Measurements from ENCODE around the gene MVD. TPM values are rescaled to one million over a fixed set of nuclear protein-coding genes. Genes with fewer than 3 reads are reported as not detected.

MVD gene
- total RNA-seq, 6 experiments from 2014 or later, result 10.2 to 57.1 (median 15.2) TPM

- WGBS (ENCODE audit: insufficient coverage, low coverage, low lambda C conversion rate, missing lambda C conversion rate), result 61% methylated on average over 4 of the region's 17 CpGs
- no peak for ATAC-seq
- no peaks in the 10 kb centered on the region for H3K9me3 ChIP-seq
Observed at GRCh38 chr16:88624977-88625576, 37.8 kb downstream of the MVD start.

GRCh38 chr16:88624481-88624880 is 38.4 kb downstream of the MVD start:
- peaks cover 0 to 44% (median 10%) of the 10 kb centered on the region in 4 donors for H3K36me3 ChIP-seq
- WGBS (ENCODE audit: insufficient coverage, low coverage, low lambda C conversion rate, missing lambda C conversion rate), result 100% methylated on average over 1 of the region's 18 CpGs
- no peak overlapping the region for H3K27ac ChIP-seq
- no peak for DNase-seq
- no peak overlapping the region for H3K4me3 ChIP-seq
- peaks cover 0 to 4% (median under 1%) of the 10 kb centered on the region in 4 donors for H3K4me1 ChIP-seq
- intact Hi-C loops (cut with DNase I), result no loop called here
- no peaks in the 10 kb centered on the region for H3K27me3 ChIP-seq
- H3K9me3 ChIP-seq, result no peaks in the 10 kb centered on the region
- TF ChIP-seq CTCF (IDR thresholded peaks at IDR 0.05) (no peak), POLR2A (IDR thresholded peaks at IDR 0.05) (no peak)
- no peak for ATAC-seq

More at GRCh38 chr16:88624977-88625576, 37.8 kb downstream of the MVD start:
- peaks cover 0 to 49% (median 12%) of the 10 kb centered on the region in 4 donors for H3K36me3 ChIP-seq
- intact Hi-C loops (cut with DNase I), result no loop called here
- peaks cover 0 to 4% (median 0%) of the 10 kb centered on the region in 4 donors for H3K4me1 ChIP-seq
- TF ChIP-seq POLR2A (IDR thresholded peaks at IDR 0.05), result no peak
- no peak for TF ChIP-seq CTCF (IDR thresholded peaks at IDR 0.05)
- H3K27ac ChIP-seq, result no peak overlapping the region
- no peak for DNase-seq
- no peaks in the 10 kb centered on the region for H3K27me3 ChIP-seq
- no peak overlapping the region for H3K4me3 ChIP-seq

- Histone ChIP-seq H3K4me1 (peaks cover 0 to 7% (median 5%) of the 10 kb centered on the region in 4 donors), H3K36me3 (peaks cover 0 to 40% (median 10%) of the 10 kb centered on the region in 4 donors), H3K9me3 (no peaks in the 10 kb centered on the region), H3K27me3 (no peaks in the 10 kb centered on the region), H3K4me3 (no peak overlapping the region), H3K27ac (no peak overlapping the region)
- no peak for ATAC-seq
- intact Hi-C loops (cut with DNase I), result no loop called here
- 90% methylated on average over 8 of the region's 13 CpGs for WGBS (ENCODE audit: insufficient coverage, low coverage, low lambda C conversion rate, missing lambda C conversion rate)
- DNase-seq, result no peak
- TF ChIP-seq CTCF (IDR thresholded peaks at IDR 0.05) (no peak), POLR2A (IDR thresholded peaks at IDR 0.05) (no peak)
Observed at GRCh38 chr16:88623858-88624257, 39.0 kb downstream of the MVD start.

GRCh38 chr16:88622866-88623265 is 40.0 kb downstream of the MVD start:
- WGBS (ENCODE audit: insufficient coverage, low coverage, low lambda C conversion rate, missing lambda C conversion rate), result no CpG with 5 or more reads among the region's 29 CpGs
- H3K4me3 ChIP-seq, result no peak overlapping the region
- peaks cover 0 to 37% (median 9%) of the 10 kb centered on the region in 4 donors for H3K36me3 ChIP-seq
- peaks cover 0 to 17% (median 10%) of the 10 kb centered on the region in 4 donors for H3K4me1 ChIP-seq
- H3K27me3 ChIP-seq, result no peaks in the 10 kb centered on the region
- H3K27ac ChIP-seq, result no peak overlapping the region
- ATAC-seq, result no peak
- no peak for TF ChIP-seq POLR2A (IDR thresholded peaks at IDR 0.05)
- no peak for TF ChIP-seq CTCF (IDR thresholded peaks at IDR 0.05)
- H3K9me3 ChIP-seq, result no peaks in the 10 kb centered on the region
- DNase-seq, result no peak
- intact Hi-C loops (cut with DNase I), result no loop called here

Measured in right lobe of liver (tissue), 6 donors.